Stimulated activated CD4-positive, alpha-beta T cell treated with anti-CD3 and anti-CD28 coated beads, Interleukin-1b, Interleukin-23, amount 100 ng/mL, for 1 hour (primary cell): Measurements from ENCODE around the gene SSPN.

Source experiments
- DNase-seq, 2 donors: peaks; one replicate each; pipeline ENCODE4 v3.0.0-alpha.2; 2020; ENCODE audit warnings: low read depth in 2 of 2

SSPN gene, protein sequence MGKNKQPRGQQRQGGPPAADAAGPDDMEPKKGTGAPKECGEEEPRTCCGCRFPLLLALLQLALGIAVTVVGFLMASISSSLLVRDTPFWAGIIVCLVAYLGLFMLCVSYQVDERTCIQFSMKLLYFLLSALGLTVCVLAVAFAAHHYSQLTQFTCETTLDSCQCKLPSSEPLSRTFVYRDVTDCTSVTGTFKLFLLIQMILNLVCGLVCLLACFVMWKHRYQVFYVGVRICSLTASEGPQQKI

DNA sequence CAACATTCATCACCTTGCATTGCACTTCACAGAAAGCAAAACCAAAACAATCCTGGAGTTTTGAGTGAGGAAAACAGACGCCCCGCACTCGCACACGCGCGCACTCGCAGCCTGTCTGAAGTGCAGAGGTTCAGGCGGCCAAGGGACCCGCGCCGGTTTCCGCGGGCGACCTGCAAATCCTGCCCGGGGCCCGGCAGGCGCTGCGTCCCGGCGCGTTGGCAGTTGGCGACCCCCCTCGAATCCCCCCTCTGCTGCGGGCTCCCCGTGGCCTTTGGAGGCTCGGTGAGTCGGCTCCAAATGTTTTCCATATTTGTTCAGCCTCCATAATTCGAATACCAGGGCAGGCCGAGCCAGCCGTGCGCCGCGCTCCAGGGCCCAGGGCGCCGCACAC is at the start of gene SSPN:
Gene SSPN, plus strand, starts transcription at position 324 of the 391 bp plus-strand sequence. CDS start 100 bp downstream, outside the sequence.
- DNase-seq: no peak

DNA sequence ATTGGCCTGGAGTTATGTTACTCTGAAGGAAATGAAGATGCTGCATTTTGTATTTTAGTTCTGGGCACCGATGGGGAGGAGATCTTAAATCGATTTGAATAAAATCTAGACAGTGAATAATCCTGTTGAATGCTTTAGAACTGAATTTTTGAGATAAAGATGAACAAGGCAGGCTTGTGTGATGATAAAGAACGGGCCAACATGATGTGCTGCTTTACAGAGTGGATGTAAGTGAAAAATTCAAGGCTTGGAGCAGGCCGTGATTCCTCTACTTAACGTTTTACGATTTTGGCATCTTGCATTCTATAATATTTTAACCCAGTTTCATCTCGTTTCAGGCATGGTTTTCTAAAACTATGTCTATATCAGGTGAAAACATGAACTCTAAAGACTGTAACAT is 47.1 kb upstream of the SSPN start:
- no peak for DNase-seq

DNA sequence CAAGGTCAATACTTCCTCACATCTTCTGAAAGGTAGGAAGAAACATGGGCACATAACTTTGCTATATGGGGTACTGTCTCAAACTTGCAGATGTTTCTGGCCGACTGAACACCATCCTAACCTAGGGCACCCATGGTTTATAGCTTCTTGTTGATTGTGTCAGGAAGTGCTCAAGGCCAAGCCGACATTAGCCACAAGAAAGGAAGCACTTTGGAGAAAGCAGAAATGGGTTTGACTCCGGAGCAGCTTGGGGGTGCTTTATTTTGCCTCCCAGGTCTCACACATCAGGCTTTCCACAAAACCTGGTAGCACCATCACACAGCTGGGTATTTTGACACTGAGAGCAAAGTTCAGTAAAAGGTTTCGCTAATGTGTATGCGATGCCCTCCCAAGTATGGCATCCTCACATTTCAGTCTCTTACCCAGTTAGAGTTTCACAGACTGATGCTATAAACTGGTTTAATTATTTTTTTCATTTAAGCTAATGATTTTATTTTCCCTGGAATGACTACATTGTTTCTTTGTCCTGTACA is 45.3 kb upstream of the SSPN start:
- DNase-seq: no peak

DNA sequence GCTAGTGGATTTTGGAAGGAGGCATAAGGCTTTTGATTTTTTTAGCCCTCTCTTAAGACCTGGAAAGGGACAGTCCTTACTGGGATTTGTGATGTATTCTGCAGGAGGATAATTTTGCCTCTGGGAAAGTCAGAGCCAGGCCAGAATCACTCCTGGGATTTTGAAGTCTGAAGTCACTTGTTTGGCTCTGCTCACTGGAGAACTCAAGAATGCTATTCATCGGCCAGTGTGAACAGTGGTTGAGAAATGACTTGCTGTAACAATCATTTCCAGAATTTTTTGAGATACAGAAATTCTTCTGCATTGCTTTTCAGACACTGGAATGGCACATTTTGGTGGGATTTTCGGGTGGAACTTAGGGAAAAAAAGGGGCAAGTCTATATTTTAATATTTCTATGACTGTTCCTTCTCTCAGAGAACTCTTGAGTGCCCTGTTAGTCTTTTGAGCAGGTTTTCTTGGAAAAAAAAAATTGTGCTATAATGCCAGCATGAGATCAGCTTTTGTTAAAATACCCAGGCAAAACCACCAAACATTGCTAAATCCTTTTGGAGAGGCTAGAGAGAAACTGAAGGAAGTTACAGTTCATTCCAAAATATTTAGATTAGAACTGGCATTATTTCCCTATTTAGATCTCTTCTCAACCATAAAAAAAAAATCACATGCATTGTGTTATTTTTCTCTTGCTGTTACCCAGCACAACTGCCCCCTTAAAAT is 44.5 kb upstream of the SSPN start:
- DNase-seq: no peak

DNA sequence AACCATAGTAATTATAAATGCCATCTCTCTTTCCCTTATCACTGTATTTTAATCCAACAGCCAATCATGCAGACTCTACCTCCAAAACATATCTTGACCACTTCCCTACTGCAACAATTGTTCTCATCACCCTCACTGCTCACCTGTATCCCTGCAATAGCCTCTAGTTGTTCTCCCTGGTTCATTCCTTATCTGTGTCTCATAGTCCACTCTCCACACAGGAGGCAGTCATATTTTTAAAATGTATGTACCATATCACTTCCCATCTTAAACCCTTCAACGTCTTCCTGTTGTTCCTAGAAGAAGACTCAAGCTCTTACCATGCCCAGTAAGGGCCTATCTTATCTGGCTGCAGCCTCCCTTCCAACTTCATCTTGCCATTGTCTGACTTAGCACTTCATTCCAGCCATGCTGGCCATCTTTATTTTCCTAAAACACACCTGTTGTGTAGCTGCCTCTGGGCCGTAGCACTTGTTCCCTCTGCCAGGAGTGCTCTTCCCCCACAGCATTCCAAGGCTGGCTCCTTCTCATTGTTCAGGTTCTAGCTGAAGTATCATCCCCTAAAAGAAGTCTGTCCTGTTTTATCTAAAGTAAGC is 42.8 kb upstream of the SSPN start:
- no peak for DNase-seq

DNA sequence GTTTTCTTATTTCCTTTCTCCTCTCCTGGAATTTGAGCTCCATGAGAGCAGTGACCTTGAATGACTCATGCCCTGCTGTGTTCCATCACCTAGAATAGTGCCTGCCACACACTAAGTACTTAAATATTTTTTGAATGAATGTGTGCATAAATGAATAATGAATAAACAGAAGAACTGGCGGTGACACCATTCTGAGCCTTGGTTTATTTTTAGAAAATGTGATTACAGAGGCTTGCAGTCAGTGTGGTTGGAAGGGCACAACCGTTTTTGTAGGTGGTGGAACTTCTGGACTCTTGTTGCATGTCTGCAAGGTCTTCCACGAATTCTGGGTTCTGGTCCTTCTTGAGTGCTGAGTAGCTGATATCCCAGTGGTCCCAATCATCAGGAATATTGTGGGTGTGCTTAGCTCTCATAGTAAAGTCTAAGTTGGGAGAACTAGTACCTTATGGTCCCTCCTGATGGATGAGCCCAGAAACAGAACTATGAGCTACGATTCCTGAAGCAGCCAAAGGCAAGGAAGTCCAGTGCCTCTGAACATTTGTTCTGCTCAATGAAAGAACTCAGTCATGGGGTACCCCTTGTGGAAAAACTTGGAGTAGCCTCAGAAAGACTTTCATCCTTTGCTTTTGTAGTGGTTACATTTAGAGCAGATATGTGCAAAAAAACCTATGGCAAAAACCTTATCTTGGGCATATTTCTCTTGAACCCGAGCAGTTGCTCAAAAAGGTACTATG is 41.8 kb upstream of the SSPN start:
- DNase-seq: no peak

DNA sequence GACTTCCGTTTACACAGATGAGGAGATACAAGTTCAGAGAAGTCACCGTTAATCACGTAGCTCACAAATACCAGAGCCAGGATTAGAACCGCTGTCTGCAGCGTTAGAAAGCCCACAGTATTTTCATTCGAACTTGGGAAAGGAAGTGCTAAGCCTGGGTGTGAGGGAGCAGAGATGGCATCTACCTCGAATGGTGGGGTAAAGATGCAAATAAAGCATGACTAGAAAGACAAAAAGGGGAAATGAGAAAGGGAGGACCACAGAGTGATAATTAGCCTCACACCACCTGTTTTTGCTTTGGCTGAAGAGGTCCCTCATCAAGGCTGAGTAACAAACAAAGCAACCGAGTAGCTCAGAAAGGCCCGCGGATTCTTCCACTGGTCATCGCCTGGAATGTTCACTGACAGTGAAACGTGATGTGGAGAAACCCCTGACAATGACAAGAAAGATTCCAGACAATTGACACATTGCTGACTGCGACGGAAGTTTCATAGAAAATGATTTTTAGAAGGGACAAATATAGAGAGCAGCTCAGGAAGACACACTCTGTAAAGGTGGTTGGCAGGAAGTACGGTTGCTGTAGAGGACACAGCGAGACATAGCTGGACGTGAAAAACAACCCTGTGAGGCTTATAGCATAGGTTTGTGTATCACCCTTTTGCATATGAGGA is 39.0 kb upstream of the SSPN start:
- no peak for DNase-seq

DNA sequence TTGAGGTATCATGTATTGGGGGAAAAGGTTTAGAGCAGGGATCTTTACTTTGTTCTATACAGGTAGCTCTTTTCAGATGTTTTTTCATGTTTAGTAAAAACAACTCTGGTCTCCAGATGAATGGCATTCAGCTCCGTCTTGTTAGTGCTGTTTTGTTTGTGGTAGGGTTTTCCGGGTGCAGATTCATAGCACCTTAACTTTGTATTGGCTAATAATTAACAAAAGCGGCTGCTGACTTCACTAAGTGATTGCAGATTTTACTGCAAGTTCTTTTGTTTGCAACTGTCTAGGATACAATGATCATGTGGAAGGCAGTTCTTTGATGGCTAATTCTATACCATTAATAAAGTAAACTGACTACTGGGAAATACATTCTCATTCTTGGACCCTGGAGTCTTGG is 38.4 kb upstream of the SSPN start:
- DNase-seq: no peak

DNA sequence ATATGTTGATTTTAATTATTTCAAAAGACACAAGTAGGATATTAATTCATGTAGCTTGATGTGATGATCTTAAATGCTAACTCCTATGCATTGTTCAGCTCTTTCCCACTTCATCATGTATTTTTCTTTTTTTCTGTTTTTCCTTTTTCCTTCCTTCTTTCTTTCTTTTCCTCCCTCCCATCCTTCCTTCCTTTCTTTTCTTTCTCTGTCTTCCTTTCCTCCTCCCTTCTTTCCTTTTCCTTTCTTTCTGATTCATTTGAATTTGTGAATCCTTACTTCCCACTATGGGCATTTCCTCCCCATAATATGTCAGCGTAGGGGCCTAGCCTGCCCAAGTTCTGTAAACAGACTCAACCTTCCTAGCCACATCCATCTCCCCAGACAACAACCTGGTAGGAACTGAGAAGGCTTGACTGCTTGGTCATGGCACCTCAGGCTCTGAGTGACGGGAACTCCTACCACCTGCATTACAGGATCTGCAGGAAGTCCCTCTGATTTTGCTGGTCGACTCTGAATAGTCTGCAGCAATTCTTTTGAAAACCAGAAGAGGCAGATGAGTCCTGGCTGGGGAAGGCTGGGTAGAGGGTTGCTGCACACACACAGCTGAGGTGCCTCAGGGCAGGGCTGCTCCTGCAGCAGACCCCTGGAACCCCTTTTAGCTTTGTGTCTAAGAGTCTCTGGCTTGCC is 37.2 kb upstream of the SSPN start:
- DNase-seq: no peak

DNA sequence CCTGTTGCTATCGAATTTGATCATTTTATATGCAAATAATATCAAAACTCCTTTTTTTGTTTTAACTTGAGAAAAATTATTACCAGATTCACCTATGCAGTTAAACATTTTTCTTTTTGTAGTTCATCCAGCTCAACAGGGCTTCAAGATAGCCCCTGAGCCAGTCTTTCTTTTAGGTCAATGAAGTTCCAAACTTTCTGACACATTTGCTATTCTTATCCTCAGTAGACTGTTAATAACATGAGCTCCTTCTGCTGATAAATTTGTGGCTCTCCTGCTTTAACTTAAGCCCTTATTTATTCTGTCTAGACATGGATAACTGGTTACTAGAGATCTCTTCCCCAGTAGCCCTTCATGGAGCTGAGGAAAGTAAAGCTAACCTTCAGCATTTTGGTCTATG is 33.2 kb upstream of the SSPN start:
- DNase-seq: no peak

DNA sequence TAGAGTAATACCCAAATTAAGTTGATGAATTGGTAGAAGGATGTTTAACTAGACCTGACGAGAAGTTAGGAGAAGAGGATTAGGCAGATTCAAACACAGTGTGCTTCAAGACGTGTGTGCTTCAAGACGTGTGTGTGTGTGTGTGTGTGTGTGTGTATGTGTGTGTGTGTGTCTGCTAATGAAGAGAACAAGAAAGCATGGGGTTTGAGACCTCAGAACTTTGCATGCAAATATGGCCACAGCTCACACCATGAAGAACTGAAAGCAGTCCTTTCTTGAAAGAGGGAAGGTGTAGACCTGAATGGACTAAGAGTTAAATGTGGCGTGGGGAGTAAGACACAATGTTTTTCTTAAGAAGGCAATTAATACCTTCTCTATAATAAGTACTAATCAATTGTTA is 32.5 kb upstream of the SSPN start:
- no peak for DNase-seq

DNA sequence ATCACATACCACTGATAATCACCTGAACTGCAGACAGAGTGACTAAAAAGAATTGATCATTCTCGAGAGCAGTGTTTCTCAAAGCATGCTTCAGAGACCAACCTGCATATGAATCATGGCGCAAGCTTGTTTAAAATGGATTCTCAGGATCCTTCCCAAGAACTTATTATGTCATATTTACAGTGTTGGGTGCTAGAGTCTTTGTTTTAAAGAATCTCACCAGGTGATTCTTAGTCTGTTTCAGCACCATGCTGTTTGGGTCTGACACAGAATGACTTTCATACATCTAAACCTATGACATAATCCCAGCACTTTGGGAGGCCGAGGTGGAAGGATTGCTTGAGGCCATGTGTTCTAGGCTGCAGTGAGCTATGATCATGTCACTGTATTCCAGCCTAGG is 31.3 kb upstream of the SSPN start:
- DNase-seq: no peak

DNA sequence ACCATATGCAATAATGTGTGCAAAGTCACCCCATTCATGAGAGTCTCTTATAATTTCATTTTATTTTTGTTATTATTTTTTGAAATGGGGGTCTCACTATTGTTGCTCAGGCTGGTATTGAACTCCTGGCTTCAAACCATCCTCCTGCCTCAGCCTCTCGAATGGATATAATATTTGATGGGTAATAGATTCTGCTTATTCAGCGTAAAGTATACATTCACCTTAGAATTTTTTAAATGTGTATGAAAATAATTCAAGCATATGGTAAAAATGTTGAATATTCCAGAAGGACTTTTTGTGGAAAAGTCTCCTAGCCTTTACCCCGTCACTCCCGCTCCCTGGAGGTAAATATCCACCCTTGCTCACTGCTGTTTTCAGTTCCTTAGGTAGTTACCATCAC is 23.4 kb upstream of the SSPN start:
- no peak for DNase-seq

DNA sequence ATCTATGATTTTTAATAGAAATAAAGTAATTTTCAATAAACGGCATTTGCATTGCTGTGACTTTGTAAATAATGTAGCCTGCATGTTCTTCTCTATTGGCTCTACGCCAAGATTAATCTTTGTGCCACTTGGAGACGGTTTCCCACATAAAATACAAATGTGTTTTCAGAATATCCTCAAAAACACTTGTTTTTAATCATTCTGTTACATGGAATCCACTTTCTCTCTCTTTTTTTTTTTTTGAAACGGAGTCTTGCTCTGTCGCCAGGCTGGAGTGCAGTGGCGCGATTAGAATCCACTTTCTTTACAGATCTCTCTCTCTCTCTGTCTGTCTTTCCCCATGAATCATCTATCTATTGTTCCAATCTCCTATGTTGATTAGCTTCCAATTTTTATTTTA is 22.8 kb upstream of the SSPN start:
- DNase-seq: no peak

DNA sequence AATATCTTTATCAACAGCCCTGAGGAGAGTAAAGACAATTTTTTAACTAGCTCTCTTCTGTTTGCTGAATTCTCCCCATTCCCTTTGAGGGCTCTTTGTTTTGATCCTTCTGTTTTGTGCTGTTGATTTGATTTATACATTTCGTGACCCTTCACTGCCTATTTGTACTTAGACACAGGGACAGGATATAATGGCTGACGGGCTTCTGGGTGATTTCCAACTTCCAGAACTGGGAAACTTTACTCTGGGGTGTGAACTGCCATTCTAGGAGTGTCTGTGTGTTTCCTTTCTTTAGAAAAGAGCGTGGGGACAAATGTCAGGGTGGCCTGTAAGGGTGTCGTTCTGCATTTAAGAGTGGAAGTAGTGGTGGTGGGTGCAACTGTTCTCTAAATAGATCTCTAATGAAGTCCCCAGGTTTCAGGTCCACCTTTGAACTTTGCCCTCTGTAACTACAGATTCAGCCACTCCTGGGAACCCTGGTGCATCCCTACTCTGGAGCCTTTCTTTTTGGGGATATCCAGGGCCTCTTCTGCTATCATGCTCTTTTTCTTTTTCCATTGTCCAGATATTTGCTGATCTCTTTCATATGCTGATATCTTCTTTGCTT is 22.3 kb upstream of the SSPN start:
- DNase-seq: no peak

DNA sequence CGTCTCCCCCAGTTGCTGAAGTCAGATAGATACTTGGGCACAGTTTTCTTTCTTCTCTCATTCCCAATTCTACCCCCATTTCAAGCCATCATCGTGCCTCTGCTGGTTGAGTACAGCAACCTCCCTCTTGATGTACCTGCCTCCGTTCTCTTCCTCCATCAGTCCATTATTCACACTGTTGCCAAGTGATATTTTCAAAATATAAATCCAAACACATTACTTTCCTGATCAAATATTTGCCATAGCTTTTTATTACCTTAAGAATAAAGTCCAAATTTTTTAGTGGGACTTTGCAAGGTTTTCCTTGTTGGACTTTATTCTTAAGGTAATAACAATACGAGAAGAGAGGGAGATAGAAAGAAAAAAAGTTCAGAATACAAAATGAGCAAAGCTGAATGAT is 18.6 kb upstream of the SSPN start:
- no peak for DNase-seq

DNA sequence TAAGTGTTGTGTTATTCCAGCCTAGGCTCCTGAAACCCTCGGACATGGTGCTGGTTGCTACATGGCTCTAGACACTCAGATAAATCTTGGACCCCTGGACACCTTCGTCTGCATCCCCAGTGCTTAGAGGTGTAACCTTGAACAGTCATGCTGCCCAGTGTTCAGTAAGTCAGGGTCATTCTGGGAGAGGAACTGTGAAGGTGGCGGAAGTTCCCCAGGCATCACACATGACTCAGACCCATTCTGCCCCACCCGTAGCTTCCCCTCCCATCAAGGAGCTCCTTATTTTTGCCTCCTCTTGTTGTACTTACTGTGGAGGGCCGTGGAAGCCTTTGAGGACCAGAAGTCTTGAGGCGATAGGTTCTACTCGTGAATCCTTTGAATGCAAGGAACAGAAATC is 18.1 kb upstream of the SSPN start:
- no peak for DNase-seq

DNA sequence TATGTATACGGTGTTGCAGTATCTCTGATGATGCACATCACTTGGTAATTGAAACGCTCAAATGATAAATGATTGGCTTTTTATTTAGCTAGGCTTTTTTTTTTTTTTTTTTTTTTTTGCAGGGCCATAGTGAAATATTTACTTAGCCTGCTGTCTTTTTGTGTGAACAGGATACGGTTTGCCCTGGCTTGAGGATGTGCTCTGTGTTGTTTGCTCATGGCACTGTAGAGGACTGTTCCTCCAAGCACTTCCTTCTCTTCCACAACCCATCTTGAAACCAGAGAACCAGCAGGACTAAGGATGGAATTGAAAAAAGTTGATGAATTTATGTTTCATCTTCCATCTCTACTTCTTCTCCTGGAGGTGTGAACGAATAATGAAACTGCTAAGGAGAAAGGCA is 15.5 kb upstream of the SSPN start:
- no peak for DNase-seq

DNA sequence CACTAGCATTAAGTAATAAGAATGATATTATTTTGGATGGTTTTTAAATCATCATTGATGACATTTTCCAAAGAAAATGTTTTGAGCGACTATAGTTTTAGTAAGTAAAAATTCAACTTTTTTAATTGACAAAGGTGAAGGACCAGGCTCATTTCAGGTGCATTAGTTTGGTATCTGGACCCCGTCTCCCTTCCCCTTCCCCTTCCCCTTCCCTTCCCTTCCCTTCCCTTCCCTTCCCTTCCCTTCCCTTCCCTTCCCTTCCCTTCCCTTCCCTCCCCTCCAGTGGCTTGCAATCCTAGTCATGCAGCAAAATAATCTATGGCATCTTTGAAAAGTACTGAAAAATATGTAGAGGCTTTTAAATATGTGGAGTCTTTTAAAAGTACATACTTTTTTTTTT is 13.0 kb upstream of the SSPN start:
- DNase-seq: no peak

DNA sequence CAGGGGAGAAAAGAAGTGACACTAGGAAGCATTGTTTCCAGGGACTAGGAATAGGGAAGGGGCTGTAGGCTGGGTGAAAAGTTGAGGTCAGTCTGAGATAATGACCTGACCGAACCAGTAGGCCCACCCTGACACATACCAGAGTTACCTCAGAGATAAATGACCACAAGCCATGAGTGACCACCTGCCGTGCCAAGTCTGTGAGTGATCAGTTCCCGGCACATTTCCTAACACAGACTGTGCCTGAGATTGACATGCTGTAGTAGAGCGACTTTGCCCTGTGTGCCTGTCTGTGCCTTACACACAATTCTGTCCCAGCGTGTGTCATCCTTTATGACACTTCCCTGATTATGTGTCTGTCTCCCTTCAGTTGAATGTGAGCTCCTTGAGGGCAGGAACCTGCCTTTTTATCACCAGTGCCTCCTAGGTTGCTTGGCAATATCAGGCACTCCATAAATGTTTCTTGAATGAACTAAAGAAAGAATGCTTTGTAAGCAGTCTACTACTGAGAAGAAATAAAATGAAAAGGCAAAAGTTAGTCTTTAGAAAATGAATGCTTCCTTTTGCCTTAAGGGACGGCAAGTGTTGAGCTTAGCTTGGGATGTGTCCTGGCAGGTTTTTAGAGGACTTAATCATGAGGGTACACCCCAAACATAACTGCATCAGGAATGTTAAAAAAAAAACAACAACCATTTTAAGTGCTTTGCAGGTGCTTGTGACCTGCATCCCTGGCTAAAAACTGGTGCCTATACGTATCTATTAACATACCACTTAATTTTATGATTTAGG is 9.6 kb upstream of the SSPN start:
- no peak for DNase-seq
